Lung (tissue), 12 donors: Measurements from ENCODE around the gene PDRG1. TPM values are rescaled to one million over a fixed set of nuclear protein-coding genes. Genes with fewer than 3 reads are reported as not detected.

Experiments
- ATAC-seq: fragments of 200-7000 bp; cut with Tn5 transposase; one replicate; pipeline ENCODE4 v1.9.1; 2020; ENCODE audit warnings: moderate number of reproducible peaks; ENCODE audit not compliant: insufficient read depth, low FRiP score
- DNase-seq, 3 donors: peaks; one replicate each; pipeline ENCODE4 v3.0.0-alpha.2; 2013 to 2017
- H3K27ac ChIP-seq, 2 donors: one replicate each; pipeline ENCODE4 v1.5.1; 2013; ENCODE audit warnings: mild to moderate bottlenecking in 2 of 2, moderate library complexity in 2 of 2, control low read depth in 1 of 2, inconsistent platforms in 1 of 2, low read depth in 1 of 2, low read length in 1 of 2
- H3K27me3 ChIP-seq, 3 donors: one replicate each; pipeline ENCODE4 v1.5.1; 2013; ENCODE audit warnings: low read length in 2 of 3; ENCODE audit not compliant: control insufficient read depth in 3 of 3, insufficient read depth in 3 of 3
- H3K36me3 ChIP-seq, 4 donors: one replicate each; pipeline ENCODE4 v1.5.1; 2013; ENCODE audit warnings: low read length in 4 of 4, mild to moderate bottlenecking in 1 of 4, moderate library complexity in 1 of 4; ENCODE audit not compliant: control insufficient read depth in 4 of 4, insufficient read depth in 4 of 4
- H3K4me1 ChIP-seq, 5 donors: one replicate each; pipeline ENCODE4 v1.5.1; 2013; ENCODE audit warnings: low read length in 5 of 5, mild to moderate bottlenecking in 2 of 5, moderate library complexity in 1 of 5; ENCODE audit not compliant: control insufficient read depth in 5 of 5, insufficient read depth in 5 of 5
- H3K4me3 ChIP-seq: one replicate; pipeline ENCODE4 v1.5.1; 2013; ENCODE audit warnings: mild to moderate bottlenecking, control low read depth, moderate library complexity
- H3K9ac ChIP-seq, 2 donors: one replicate each; pipeline ENCODE4 v1.5.1; 2013; ENCODE audit warnings: low read length in 2 of 2, control low read depth in 1 of 2; ENCODE audit not compliant: insufficient read depth in 1 of 2
- H3K9me3 ChIP-seq, 4 donors: one replicate each; pipeline ENCODE4 v1.5.1; 2013; ENCODE audit warnings: low read length in 3 of 4, mild to moderate bottlenecking in 1 of 4, moderate library complexity in 1 of 4; ENCODE audit not compliant: control insufficient read depth in 4 of 4, insufficient read depth in 3 of 4
- CTCF ChIP-seq: IDR thresholded peaks from 2 replicates; pipeline ENCODE4 v1.5.1; 2012; ENCODE audit warnings: mild to moderate bottlenecking; ENCODE audit errors: control extremely low read depth, extremely low read depth
- whole genome bisulfite sequencing, 2 donors: extraction: QIAGEN DNeasy Blood & Tissue Kit; methylation state at CpG; one replicate each; pipeline ENCODE4 v1.1.7; 2013; 5-methylcytosine and 5-hydroxymethylcytosine counted together
- polyA plus RNA-seq, 2 donors: library from polyadenylated mRNA; stranded (reverse); fragments of 200-250 nt; gene quantifications; one replicate each; pipeline ENCODE4 v1.2.1, GENCODE V29; 2013
- total RNA-seq, 2 donors: library from RNA; depleted of rRNA in 1 of 2; stranded (reverse); fragments of >200 nt in 1 of 2; gene quantifications; one replicate each; pipeline ENCODE4 v1.2.1, GENCODE V29; 2014 to 2021
- donor health status: control.
- donor health status: control.
- donor health status: Bipolar disorder and iron deficiency.
- donor health status: healthy.
- donor health status: DM: yes; HTN: yes; CAD: no.

PDRG1 gene
- total and polyA plus RNA-seq, 4 donors, result 6.3 to 13.0 (median 11.5) TPM

GRCh38 chr20:31963889-31964288 is 12.0 kb upstream of the PDRG1 start:
- ATAC-seq, result no peak

GRCh38 chr20:31962761-31963160 is 10.9 kb upstream of the PDRG1 start:
- ATAC-seq (no peak), DNase-seq (no peak)
- H3K9me3 ChIP-seq, result peaks cover 0 to 2% (median 0%) of the 10 kb centered on the region in 4 donors
- WGBS, 2 donors, result 52 to 79% methylated on average over 2 of the region's 2 CpGs
- H3K27me3 ChIP-seq, result peaks cover 3 to 14% (median 5%) of the 10 kb centered on the region in 3 donors
- no peak for TF ChIP-seq CTCF
- H3K4me3 ChIP-seq, result no peak overlapping the region
- no peaks in the 10 kb centered on the region for H3K36me3 ChIP-seq
- no peaks in the 10 kb centered on the region for H3K4me1 ChIP-seq
- H3K27ac ChIP-seq, result no peak overlapping the region
- no peak overlapping the region for H3K9ac ChIP-seq

More at GRCh38 chr20:31963889-31964288, 12.0 kb upstream of the PDRG1 start:
- no peak for DNase-seq
- no peak overlapping the region for H3K27ac ChIP-seq
- H3K9ac ChIP-seq, result no peak overlapping the region
- WGBS, 2 donors, result 72 to 82% methylated on average over 6 of the region's 6 CpGs
- H3K36me3 ChIP-seq, result no peaks in the 10 kb centered on the region
- H3K4me3 ChIP-seq, result no peak overlapping the region
- peaks cover 0 to 6% (median 0%) of the 10 kb centered on the region in 5 donors for H3K4me1 ChIP-seq
- TF ChIP-seq CTCF, result no peak
- H3K27me3 ChIP-seq, result peaks cover 3 to 14% (median 5%) of the 10 kb centered on the region in 3 donors
- H3K9me3 ChIP-seq, result peaks cover 0 to 2% (median 0%) of the 10 kb centered on the region in 4 donors

DNA sequence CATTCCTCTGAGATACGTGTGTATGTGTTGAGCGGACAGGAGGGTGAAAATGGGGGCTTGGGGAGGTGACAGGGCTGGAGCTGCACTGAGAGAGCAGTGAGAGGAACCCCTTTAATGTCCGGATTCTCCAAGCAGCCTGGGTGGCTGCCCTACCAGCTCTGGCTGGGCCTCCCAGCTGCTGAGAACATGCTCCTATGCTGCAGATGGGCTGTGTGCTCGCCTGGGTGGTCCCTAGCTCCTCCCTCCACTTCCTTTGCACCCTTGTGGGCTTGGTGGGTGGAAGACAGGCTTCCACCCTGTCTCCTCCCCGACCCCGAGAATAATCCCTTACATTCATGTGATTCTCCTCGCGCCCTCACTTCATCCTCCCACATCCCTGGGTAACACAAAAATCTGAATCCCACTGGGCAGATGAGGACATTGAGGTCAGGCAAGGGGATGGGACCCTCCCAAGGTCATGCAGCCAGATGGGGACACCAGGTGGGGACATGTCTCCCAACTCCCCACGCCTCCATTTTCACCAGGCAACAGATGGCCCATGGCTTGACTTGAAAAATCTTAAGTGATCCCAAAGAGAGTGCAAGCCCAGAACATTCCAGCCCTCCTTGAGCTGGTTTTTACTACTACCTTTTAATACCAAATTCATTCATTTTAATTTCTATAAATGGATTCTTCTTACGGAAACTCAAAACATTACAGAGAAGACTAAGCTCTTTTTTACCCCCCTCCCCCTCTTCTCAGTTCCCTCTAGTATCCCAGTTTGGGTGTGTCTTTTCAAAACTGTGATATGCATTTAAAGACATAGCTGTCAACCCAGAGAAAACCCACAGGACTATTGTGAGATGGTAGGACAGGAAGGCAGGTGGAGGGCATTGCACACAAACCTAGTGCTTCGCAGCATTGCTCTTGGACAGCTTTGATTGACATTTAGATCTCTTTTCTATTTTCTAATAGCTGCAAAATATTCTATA is 5.0 kb upstream of the PDRG1 start:
- DNase-seq (no peak), ATAC-seq (no peak)
- no peaks in the 10 kb centered on the region for H3K27me3 ChIP-seq
- no peak overlapping the region for H3K27ac ChIP-seq
- no peak overlapping the region for H3K4me3 ChIP-seq
- TF ChIP-seq CTCF, result no peak
- H3K36me3 ChIP-seq, result no peaks in the 10 kb centered on the region
- no peaks in the 10 kb centered on the region for H3K9me3 ChIP-seq
- no peaks in the 10 kb centered on the region for H3K4me1 ChIP-seq
- WGBS, 2 donors, result 50 to 61% methylated on average over 10 to 11 of the region's 11 CpGs
- no peak overlapping the region for H3K9ac ChIP-seq
